ENCODE results near the gene PACSIN2.

Gene PACSIN2

GRCh38 chr22:42959576-42960509, 55.1 kb downstream of the PACSIN2 start:
- Histone ChIP-seq H3K23ac (ENCODE audit: low read length in 2 of 2) (no peak overlapping the region), H4K91ac (ENCODE audit: low read length) (peak overlapping the region; percentile 55), H2AK5ac (ENCODE audit: low read length, severe bottlenecking) (peak overlapping the region; percentile 42), H3K27me3 (ENCODE audit: control insufficient read depth in 1 of 2, insufficient read depth in 1 of 2, low read length in 2 of 2) (no peaks in the 10 kb centered on the region), H2BK15ac (ENCODE audit: low read depth, poor library complexity, severe bottlenecking) (no peak overlapping the region), H4K8ac (ENCODE audit: low read length) (no peak overlapping the region), H2AFZ (ENCODE audit: low read depth, low read length) (no peak overlapping the region), H3K36me3 (ENCODE audit: control insufficient read depth in 1 of 2, insufficient read depth in 2 of 2, low read depth in 1 of 2, low read length in 2 of 2) (peaks cover 9 to 13% of the 10 kb centered on the region in 2 experiments), H2BK12ac (ENCODE audit: low read length in 2 of 2) (peak overlapping the region in 1 of 2 experiments; percentile 87), H3K4me3 (ENCODE audit: insufficient read depth in 1 of 2, low read depth in 1 of 2, low read length in 2 of 2) (no peak overlapping the region), H3K18ac (ENCODE audit: low read depth in 1 of 2, low read length in 2 of 2) (peak overlapping the region; percentile 14 to 86), H3K4ac (ENCODE audit: low read depth in 1 of 2, low read length in 2 of 2) (peak overlapping the region in 1 of 2 experiments; percentile 6), H3K79me1 (replicated peaks; ENCODE audit: low read length, poor library complexity, severe bottlenecking) (peaks cover 29% of the 10 kb centered on the region), H3K4me1 (ENCODE audit: control insufficient read depth, insufficient read depth, low read depth, low read length) (peaks cover 24% of the 10 kb centered on the region), H2BK5ac (ENCODE audit: low read depth, low read length, poor library complexity, severe bottlenecking) (no peak overlapping the region), H2BK120ac (ENCODE audit: low read depth, low read length) (no peak overlapping the region), H3K9ac (ENCODE audit: low read length) (peak overlapping the region; percentile 64), H3K9me3 (ENCODE audit: control insufficient read depth, low read length) (no peaks in the 10 kb centered on the region), H3K4me2 (ENCODE audit: low read length, poor library complexity, severe bottlenecking) (peak overlapping the region; percentile 64), H3K27ac (ENCODE audit: low read length, poor library complexity, severe bottlenecking) (peak overlapping the region; percentile 56), H3K14ac (ENCODE audit: low read length in 2 of 2) (no peak overlapping the region)
- peak; percentile 92 for DNase-seq
- 32% methylated on average over 12 of the region's 13 CpGs for WGBS

GRCh38 chr22:42958937-42959336, 56.0 kb downstream of the PACSIN2 start:
- Histone ChIP-seq H3K36me3 (ENCODE audit: control insufficient read depth in 1 of 2, insufficient read depth in 2 of 2, low read depth in 1 of 2, low read length in 2 of 2) (peaks cover 10 to 11% of the 10 kb centered on the region in 2 experiments), H3K4me1 (ENCODE audit: control insufficient read depth, insufficient read depth, low read depth, low read length) (peaks cover 21% of the 10 kb centered on the region), H3K4ac (ENCODE audit: low read depth in 1 of 2, low read length in 2 of 2) (peak overlapping the region in 1 of 2 experiments; percentile 26), H3K79me1 (replicated peaks; ENCODE audit: low read length, poor library complexity, severe bottlenecking) (peaks cover 34% of the 10 kb centered on the region), H3K9me3 (ENCODE audit: control insufficient read depth, low read length) (no peaks in the 10 kb centered on the region), H3K4me3 (ENCODE audit: insufficient read depth in 1 of 2, low read depth in 1 of 2, low read length in 2 of 2) (no peak overlapping the region), H3K23ac (ENCODE audit: low read length in 2 of 2) (no peak overlapping the region), H2AFZ (ENCODE audit: low read depth, low read length) (no peak overlapping the region), H2BK12ac (ENCODE audit: low read length in 2 of 2) (peak overlapping the region in 1 of 2 experiments; percentile 60), H3K4me2 (ENCODE audit: low read length, poor library complexity, severe bottlenecking) (peak overlapping the region; percentile 47), H3K9ac (ENCODE audit: low read length) (no peak overlapping the region), H4K8ac (ENCODE audit: low read length) (no peak overlapping the region), H3K27ac (ENCODE audit: low read length, poor library complexity, severe bottlenecking) (peak overlapping the region; percentile 56), H4K91ac (ENCODE audit: low read length) (no peak overlapping the region), H2BK120ac (ENCODE audit: low read depth, low read length) (no peak overlapping the region), H2BK15ac (ENCODE audit: low read depth, poor library complexity, severe bottlenecking) (no peak overlapping the region), H3K14ac (ENCODE audit: low read length in 2 of 2) (no peak overlapping the region), H3K18ac (ENCODE audit: low read depth in 1 of 2, low read length in 2 of 2) (no peak overlapping the region), H2BK5ac (ENCODE audit: low read depth, low read length, poor library complexity, severe bottlenecking) (no peak overlapping the region), H2AK5ac (ENCODE audit: low read length, severe bottlenecking) (no peak overlapping the region), H3K27me3 (ENCODE audit: control insufficient read depth in 1 of 2, insufficient read depth in 1 of 2, low read length in 2 of 2) (no peaks in the 10 kb centered on the region)
- no peak for DNase-seq
- 87% methylated on average over 5 of the region's 6 CpGs for WGBS

GRCh38 chr22:42957958-42958357, 57.0 kb downstream of the PACSIN2 start:
- Histone ChIP-seq H2AK5ac (ENCODE audit: low read length, severe bottlenecking) (peak overlapping the region; percentile 61), H2BK15ac (ENCODE audit: low read depth, poor library complexity, severe bottlenecking) (no peak overlapping the region), H3K4ac (ENCODE audit: low read depth in 1 of 2, low read length in 2 of 2) (no peak overlapping the region), H3K27me3 (ENCODE audit: control insufficient read depth in 1 of 2, insufficient read depth in 1 of 2, low read length in 2 of 2) (no peaks in the 10 kb centered on the region), H3K23ac (ENCODE audit: low read length in 2 of 2) (no peak overlapping the region), H3K36me3 (ENCODE audit: control insufficient read depth in 1 of 2, insufficient read depth in 2 of 2, low read depth in 1 of 2, low read length in 2 of 2) (peaks cover 6% of the 10 kb centered on the region in 2 experiments), H3K14ac (ENCODE audit: low read length in 2 of 2) (no peak overlapping the region), H3K4me3 (ENCODE audit: insufficient read depth in 1 of 2, low read depth in 1 of 2, low read length in 2 of 2) (peak overlapping the region in 1 of 2 experiments; percentile 59), H2BK120ac (ENCODE audit: low read depth, low read length) (no peak overlapping the region), H2BK5ac (ENCODE audit: low read depth, low read length, poor library complexity, severe bottlenecking) (no peak overlapping the region), H4K91ac (ENCODE audit: low read length) (no peak overlapping the region), H3K79me1 (replicated peaks; ENCODE audit: low read length, poor library complexity, severe bottlenecking) (peaks cover 28% of the 10 kb centered on the region), H3K4me2 (ENCODE audit: low read length, poor library complexity, severe bottlenecking) (no peak overlapping the region), H3K18ac (ENCODE audit: low read depth in 1 of 2, low read length in 2 of 2) (no peak overlapping the region), H2BK12ac (ENCODE audit: low read length in 2 of 2) (no peak overlapping the region), H3K9me3 (ENCODE audit: control insufficient read depth, low read length) (no peaks in the 10 kb centered on the region), H2AFZ (ENCODE audit: low read depth, low read length) (no peak overlapping the region), H3K4me1 (ENCODE audit: control insufficient read depth, insufficient read depth, low read depth, low read length) (peaks cover 21% of the 10 kb centered on the region), H4K8ac (ENCODE audit: low read length) (no peak overlapping the region), H3K9ac (ENCODE audit: low read length) (peak overlapping the region; percentile 71), H3K27ac (ENCODE audit: low read length, poor library complexity, severe bottlenecking) (no peak overlapping the region)
- WGBS = 96% methylated on average over 4 of the region's 7 CpGs
- DNase-seq = no peak

- H3K18ac ChIP-seq (ENCODE audit: low read depth in 1 of 2, low read length in 2 of 2) = no peak overlapping the region
- no peak overlapping the region for H3K23ac ChIP-seq (ENCODE audit: low read length in 2 of 2)
- no peak overlapping the region for H3K4ac ChIP-seq (ENCODE audit: low read depth in 1 of 2, low read length in 2 of 2)
- no peak overlapping the region for H2BK5ac ChIP-seq (ENCODE audit: low read depth, low read length, poor library complexity, severe bottlenecking)
- H2BK15ac ChIP-seq (ENCODE audit: low read depth, poor library complexity, severe bottlenecking) = no peak overlapping the region
- no peak overlapping the region for H2BK12ac ChIP-seq (ENCODE audit: low read length in 2 of 2)
- H2AFZ ChIP-seq (ENCODE audit: low read depth, low read length) = no peak overlapping the region
- H3K4me3 ChIP-seq (ENCODE audit: insufficient read depth in 1 of 2, low read depth in 1 of 2, low read length in 2 of 2) = peak overlapping the region in 1 of 2 experiments; percentile 59
- WGBS = 100% methylated on average over 2 of the region's 3 CpGs
- no peak overlapping the region for H2AK5ac ChIP-seq (ENCODE audit: low read length, severe bottlenecking)
- no peak for DNase-seq
- H3K9me3 ChIP-seq (ENCODE audit: control insufficient read depth, low read length) = no peaks in the 10 kb centered on the region
- peak overlapping the region; percentile 71 for H3K9ac ChIP-seq (ENCODE audit: low read length)
- peaks cover 3 to 5% of the 10 kb centered on the region in 2 experiments for H3K36me3 ChIP-seq (ENCODE audit: control insufficient read depth in 1 of 2, insufficient read depth in 2 of 2, low read depth in 1 of 2, low read length in 2 of 2)
- H3K27ac ChIP-seq (ENCODE audit: low read length, poor library complexity, severe bottlenecking) = no peak overlapping the region
- no peak overlapping the region for H3K4me2 ChIP-seq (ENCODE audit: low read length, poor library complexity, severe bottlenecking)
- H2BK120ac ChIP-seq (ENCODE audit: low read depth, low read length) = no peak overlapping the region
- H3K79me1 ChIP-seq (replicated peaks; ENCODE audit: low read length, poor library complexity, severe bottlenecking) = peaks cover 25% of the 10 kb centered on the region
- peaks cover 21% of the 10 kb centered on the region for H3K4me1 ChIP-seq (ENCODE audit: control insufficient read depth, insufficient read depth, low read depth, low read length)
- no peak overlapping the region for H4K8ac ChIP-seq (ENCODE audit: low read length)
- no peak overlapping the region for H4K91ac ChIP-seq (ENCODE audit: low read length)
- no peak overlapping the region for H3K14ac ChIP-seq (ENCODE audit: low read length in 2 of 2)
- no peaks in the 10 kb centered on the region for H3K27me3 ChIP-seq (ENCODE audit: control insufficient read depth in 1 of 2, insufficient read depth in 1 of 2, low read length in 2 of 2)
Observed at GRCh38 chr22:42957544-42957943, 57.4 kb downstream of the PACSIN2 start.
